Loucy (cell line): ENCODE measurements around the gene SLC39A5.

Experiments used
- CTCF ChIP-seq: fragments of 200-600 bp; sonication (generic); conservative IDR thresholded peaks from 2 replicates; pipeline ENCODE4 v1.5.1; 2014; ENCODE audit warnings: mild to moderate bottlenecking, antibody characterized with exemption, low read length
- EZH2phosphoT487 ChIP-seq: fragments of 200-600 bp; IDR thresholded peaks from 2 replicates; pipeline ENCODE4 v1.6.1; 2018; ENCODE audit warnings: antibody characterized with exemption, mild to moderate bottlenecking, moderate library complexity, borderline replicate concordance

- TF ChIP-seq CTCF (no peak), EZH2phosphoT487 (no peak)
Observed at GRCh38 chr12:56274299-56274698, 44.4 kb downstream of the SLC39A5 start.
